ENCODE measurements around the gene ZNF224. TPM values are rescaled to one million over a fixed set of nuclear protein-coding genes. Genes with fewer than 3 reads are reported as not detected.
"Not testable (repeated sequence)": the region's sequence is repeated elsewhere in the genome, so short reads cannot be mapped to it uniquely, and the experiment has no call there.

Gene ZNF224
- total RNA-seq, 1 donor from 2014 or later, result 43.2 TPM

GRCh38 chr19:44113784-44114390, 19.7 kb downstream of the ZNF224 start:
- FAIRE-seq (no peak), DNase-seq (ENCODE audit: low spot score in 2 of 2) (no peak)

DNA sequence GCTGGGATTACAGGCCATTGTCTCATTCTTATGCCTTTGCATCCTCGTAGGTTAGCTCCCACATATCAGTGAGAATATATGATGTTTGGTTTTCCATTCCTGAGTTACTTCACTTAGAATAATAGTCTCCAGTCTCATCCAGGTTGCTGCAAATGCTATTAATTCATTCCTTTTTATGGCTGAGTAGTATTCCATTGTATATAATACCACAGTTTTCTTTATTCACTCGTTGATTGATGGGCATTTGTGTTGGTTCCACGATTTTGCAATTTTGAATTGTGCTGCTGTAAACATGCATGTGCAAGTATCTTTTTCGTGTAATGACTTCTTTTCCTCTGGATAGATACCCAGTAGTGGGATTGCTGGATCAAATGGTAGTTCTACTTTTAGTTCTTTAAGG, 27.0 kb downstream of the ZNF224 start:
- DNase-seq (ENCODE audit: low spot score in 2 of 2); FAIRE-seq: not testable (repeated sequence)

DNA sequence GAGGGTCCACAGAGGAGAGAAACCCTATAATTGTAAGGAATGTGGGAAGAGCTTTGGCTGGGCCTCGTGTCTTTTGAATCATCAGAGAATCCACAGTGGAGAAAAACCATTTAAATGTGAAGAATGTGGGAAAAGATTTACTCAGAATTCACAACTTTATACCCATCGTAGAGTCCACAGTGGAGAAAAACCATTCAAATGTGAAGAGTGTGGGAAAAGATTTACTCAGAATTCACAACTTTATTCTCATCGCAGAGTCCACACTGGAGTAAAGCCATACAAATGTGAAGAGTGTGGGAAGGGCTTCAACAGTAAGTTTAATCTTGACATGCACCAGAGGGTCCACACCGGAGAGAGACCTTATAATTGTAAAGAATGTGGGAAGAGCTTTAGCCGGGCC, 37.8 kb downstream of the ZNF224 start:
- DNase-seq (ENCODE audit: low spot score in 2 of 2) (no peak), FAIRE-seq (no peak)

- no peak for FAIRE-seq
Observed at GRCh38 chr19:44141191-44142058, 47.3 kb downstream of the ZNF224 start, which contains the start of gene ZNF234. ZNF234 (plus strand) TSS chr19:44141554; CDS start chr19:44144633, 3,079 bp downstream.

GRCh38 chr19:44142059-44142433, 47.9 kb downstream of the ZNF224 start:
- FAIRE-seq (no peak), DNase-seq (ENCODE audit: low spot score in 2 of 2) (peak in 1 of 2 donors; percentile 14)

More at GRCh38 chr19:44141191-44142058, 47.3 kb downstream of the ZNF224 start, which contains the start of gene ZNF234:
- DNase-seq (ENCODE audit: low spot score in 2 of 2), result peak; percentile 75 to 88

DNA sequence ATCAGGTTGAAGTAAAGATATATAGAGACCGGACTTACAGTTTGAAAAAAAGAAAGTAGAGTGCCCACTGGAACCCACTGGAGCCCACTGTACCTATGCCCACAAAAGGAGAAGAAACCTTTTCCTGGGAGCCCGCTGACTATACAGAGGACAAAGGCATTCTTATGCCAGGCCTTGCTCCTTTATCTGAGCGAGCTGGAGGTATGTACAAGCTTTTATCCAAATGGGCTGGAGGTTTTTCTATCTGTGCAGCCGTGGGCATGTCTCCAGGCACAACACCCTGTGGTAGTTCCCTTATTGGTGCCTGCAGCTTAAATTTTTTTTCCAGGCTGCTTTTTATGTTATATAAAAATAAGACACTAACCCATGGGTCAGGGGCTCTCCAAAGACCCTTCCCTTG, 55.6 kb downstream of the ZNF224 start:
- DNase-seq (ENCODE audit: low spot score in 2 of 2) (no peak), FAIRE-seq (no peak)

- FAIRE-seq, result no peak
- DNase-seq (ENCODE audit: low spot score in 2 of 2), result no peak
Observed at GRCh38 chr19:44151491-44151890, 57.3 kb downstream of the ZNF224 start.

GRCh38 chr19:44156475-44156874, 62.3 kb downstream of the ZNF224 start:
- DNase-seq (ENCODE audit: low spot score in 2 of 2), result no peak
- no peak for FAIRE-seq

Small RNA genes within 50 kb of the gene (small RNA-seq; reads per million reads assigned to genes)
- gene RNU6-902P, result not detected

Other genes starting within 250 kb of the ZNF224 start
- 4.9 TPM for gene ZNF404, start 210.4 kb upstream of the ZNF224 start, total RNA-seq
- 25.3 TPM for gene ZNF45, start 159.1 kb upstream of the ZNF224 start, total RNA-seq
- gene ZNF221, start 143.1 kb upstream of the ZNF224 start, total RNA-seq, result 15.9 TPM
- gene ZNF155, start 110.2 kb upstream of the ZNF224 start, total RNA-seq, result 13.0 TPM
- 11.0 TPM for gene ZNF230, start 91.4 kb upstream of the ZNF224 start, total RNA-seq
- 18.3 TPM for gene ZNF222, start 69.0 kb upstream of the ZNF224 start, total RNA-seq
- gene ZNF223, start 42.3 kb upstream of the ZNF224 start, total RNA-seq, result 16.3 TPM
- 11.8 TPM for gene ZNF284, start 22.2 kb upstream of the ZNF224 start, total RNA-seq
- gene ZNF225, start 19.0 kb downstream of the ZNF224 start, total RNA-seq, result 13.9 TPM
- gene ZNF234, start 47.2 kb downstream of the ZNF224 start, total RNA-seq, result 30.6 TPM
- gene ZNF226, start 70.7 kb downstream of the ZNF224 start, total RNA-seq, result 37.9 TPM
- gene ZNF227, start 118.2 kb downstream of the ZNF224 start, total RNA-seq, result 44.4 TPM
- gene ZNF233, start 165.5 kb downstream of the ZNF224 start, total RNA-seq, result 17.9 TPM
- 16.3 TPM for gene ZNF235, start 210.7 kb downstream of the ZNF224 start, total RNA-seq